Measurements from ENCODE around the gene TCTN3.

TCTN3 gene

DNA sequence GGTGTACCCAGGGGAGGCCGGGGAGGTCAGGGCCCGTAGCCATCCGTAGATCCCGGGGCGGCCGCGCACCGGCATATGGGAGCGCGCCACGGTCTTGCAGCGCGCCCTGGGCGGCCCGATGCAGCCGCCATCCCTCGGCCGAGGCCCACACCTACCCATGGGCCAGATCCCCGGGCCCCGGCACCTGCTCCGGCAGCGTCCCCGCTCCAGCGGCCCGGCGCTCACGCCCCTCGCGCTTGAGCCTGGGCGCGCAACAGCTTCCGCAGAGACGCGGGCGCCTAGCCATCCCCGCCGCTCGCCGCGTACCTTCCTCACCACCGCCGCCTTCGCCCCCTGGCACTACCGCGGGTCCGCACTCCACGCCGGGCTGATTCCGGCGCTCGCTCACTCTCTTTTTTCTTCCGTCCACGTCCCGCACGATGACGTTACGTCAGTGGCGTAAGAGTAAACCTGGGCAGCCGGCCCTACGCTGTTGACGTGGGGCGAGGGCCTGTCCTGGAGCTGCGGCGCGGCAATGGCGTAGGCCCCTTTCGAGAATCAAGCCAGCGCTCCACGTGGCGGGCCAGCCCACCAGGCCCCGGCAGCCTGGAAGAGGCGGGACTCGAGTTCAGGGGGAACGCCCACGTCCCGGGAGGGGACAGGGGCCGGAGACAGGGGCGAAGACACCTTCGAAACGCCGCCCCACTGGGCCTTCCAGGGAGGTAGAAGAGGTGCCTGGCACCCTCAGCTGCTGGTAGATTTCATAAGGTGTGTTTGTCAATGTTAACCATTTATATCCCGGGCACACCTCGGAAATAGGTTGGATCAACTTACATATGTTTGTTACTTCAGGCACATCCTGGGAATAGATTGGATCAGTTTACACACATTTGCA lies 37.2 kb downstream of the TCTN3 start, which contains the start of gene ALDH18A1 (continued):
- TF ChIP-seq ZNF585B (tag by site-specific recombination; IDR thresholded peaks at IDR 0.05) = no peak
- no peak for TF ChIP-seq ZNF112 (tag by site-specific recombination; IDR thresholded peaks at IDR 0.05)
- TF ChIP-seq MEIS1 (CRISPR knock-in tag; IDR thresholded peaks at IDR 0.05; ENCODE audit: borderline replicate concordance) = no peak
- TF ChIP-seq ZNF830 (tag by site-specific recombination; IDR thresholded peaks at IDR 0.05; ENCODE audit: low read depth) = no peak
- TF ChIP-seq ZNF133 (tag by site-specific recombination; IDR thresholded peaks at IDR 0.05) = no peak
- TF ChIP-seq, protein P1, sequence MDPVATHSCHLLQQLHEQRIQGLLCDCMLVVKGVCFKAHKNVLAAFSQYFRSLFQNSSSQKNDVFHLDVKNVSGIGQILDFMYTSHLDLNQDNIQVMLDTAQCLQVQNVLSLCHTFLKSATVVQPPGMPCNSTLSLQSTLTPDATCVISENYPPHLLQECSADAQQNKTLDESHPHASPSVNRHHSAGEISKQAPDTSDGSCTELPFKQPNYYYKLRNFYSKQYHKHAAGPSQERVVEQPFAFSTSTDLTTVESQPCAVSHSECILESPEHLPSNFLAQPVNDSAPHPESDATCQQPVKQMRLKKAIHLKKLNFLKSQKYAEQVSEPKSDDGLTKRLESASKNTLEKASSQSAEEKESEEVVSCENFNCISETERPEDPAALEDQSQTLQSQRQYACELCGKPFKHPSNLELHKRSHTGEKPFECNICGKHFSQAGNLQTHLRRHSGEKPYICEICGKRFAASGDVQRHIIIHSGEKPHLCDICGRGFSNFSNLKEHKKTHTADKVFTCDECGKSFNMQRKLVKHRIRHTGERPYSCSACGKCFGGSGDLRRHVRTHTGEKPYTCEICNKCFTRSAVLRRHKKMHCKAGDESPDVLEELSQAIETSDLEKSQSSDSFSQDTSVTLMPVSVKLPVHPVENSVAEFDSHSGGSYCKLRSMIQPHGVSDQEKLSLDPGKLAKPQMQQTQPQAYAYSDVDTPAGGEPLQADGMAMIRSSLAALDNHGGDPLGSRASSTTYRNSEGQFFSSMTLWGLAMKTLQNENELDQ (tag by site-specific recombination; IDR thresholded peaks at IDR 0.05; ENCODE audit: low read depth) = no peak
- TF ChIP-seq, protein P2, sequence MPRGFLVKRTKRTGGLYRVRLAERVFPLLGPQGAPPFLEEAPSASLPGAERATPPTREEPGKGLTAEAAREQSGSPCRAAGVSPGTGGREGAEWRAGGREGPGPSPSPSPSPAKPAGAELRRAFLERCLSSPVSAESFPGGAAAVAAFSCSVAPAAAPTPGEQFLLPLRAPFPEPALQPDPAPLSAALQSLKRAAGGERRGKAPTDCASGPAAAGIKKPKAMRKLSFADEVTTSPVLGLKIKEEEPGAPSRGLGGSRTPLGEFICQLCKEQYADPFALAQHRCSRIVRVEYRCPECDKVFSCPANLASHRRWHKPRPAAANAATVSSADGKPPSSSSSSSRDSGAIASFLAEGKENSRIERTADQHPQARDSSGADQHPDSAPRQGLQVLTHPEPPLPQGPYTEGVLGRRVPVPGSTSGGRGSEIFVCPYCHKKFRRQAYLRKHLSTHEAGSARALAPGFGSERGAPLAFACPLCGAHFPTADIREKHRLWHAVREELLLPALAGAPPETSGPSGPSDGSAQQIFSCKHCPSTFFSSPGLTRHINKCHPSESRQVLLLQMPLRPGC (tag by site-specific recombination; IDR thresholded peaks at IDR 0.05) = no peak
- TF ChIP-seq SETDB1 (IDR thresholded peaks at IDR 0.05; ENCODE audit: insufficient read length, low read length) = no peak
- TF ChIP-seq ZNF560 (tag by site-specific recombination; IDR thresholded peaks at IDR 0.05; ENCODE audit: borderline replicate concordance) = no peak
- no peak for TF ChIP-seq ZNF48 (tag by site-specific recombination; IDR thresholded peaks at IDR 0.05)
- TF ChIP-seq ZNF19 (tag by site-specific recombination; IDR thresholded peaks at IDR 0.05; ENCODE audit: low read depth) = peak; percentile 92
- no peak for TF ChIP-seq ZFP41 (tag by site-specific recombination; IDR thresholded peaks at IDR 0.05; ENCODE audit: borderline replicate concordance)
- no peak for TF ChIP-seq ZNF114 (tag by site-specific recombination; IDR thresholded peaks at IDR 0.05)
- TF ChIP-seq, protein P3, sequence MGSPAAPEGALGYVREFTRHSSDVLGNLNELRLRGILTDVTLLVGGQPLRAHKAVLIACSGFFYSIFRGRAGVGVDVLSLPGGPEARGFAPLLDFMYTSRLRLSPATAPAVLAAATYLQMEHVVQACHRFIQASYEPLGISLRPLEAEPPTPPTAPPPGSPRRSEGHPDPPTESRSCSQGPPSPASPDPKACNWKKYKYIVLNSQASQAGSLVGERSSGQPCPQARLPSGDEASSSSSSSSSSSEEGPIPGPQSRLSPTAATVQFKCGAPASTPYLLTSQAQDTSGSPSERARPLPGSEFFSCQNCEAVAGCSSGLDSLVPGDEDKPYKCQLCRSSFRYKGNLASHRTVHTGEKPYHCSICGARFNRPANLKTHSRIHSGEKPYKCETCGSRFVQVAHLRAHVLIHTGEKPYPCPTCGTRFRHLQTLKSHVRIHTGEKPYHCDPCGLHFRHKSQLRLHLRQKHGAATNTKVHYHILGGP (tag by site-specific recombination; IDR thresholded peaks at IDR 0.05) = no peak
- no peak for TF ChIP-seq ZNF311 (tag by site-specific recombination; IDR thresholded peaks at IDR 0.05; ENCODE audit: borderline replicate concordance)
- TF ChIP-seq, protein P4, sequence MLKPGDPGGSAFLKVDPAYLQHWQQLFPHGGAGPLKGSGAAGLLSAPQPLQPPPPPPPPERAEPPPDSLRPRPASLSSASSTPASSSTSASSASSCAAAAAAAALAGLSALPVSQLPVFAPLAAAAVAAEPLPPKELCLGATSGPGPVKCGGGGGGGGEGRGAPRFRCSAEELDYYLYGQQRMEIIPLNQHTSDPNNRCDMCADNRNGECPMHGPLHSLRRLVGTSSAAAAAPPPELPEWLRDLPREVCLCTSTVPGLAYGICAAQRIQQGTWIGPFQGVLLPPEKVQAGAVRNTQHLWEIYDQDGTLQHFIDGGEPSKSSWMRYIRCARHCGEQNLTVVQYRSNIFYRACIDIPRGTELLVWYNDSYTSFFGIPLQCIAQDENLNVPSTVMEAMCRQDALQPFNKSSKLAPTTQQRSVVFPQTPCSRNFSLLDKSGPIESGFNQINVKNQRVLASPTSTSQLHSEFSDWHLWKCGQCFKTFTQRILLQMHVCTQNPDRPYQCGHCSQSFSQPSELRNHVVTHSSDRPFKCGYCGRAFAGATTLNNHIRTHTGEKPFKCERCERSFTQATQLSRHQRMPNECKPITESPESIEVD (tag by site-specific recombination; IDR thresholded peaks at IDR 0.05) = no peak
- peak; percentile 67; the same call in 1 of the 2 replicates for TF ChIP-seq EGR2 (tag by site-specific recombination; IDR thresholded peaks at IDR 0.05; ENCODE audit: low read depth)
- peak; percentile 92 for TF ChIP-seq ZNF629 (tag by site-specific recombination; IDR thresholded peaks at IDR 0.05)
- no peak for TF ChIP-seq ZNF548 (tag by site-specific recombination; IDR thresholded peaks at IDR 0.05)
- TF ChIP-seq ZNF624 (tag by site-specific recombination; IDR thresholded peaks at IDR 0.05) = no peak
- TF ChIP-seq ZNF776 (tag by site-specific recombination; IDR thresholded peaks at IDR 0.05; ENCODE audit: borderline replicate concordance) = no peak
- no peak for TF ChIP-seq ZNF239 (tag by site-specific recombination; IDR thresholded peaks at IDR 0.05)
- TF ChIP-seq, protein P5, sequence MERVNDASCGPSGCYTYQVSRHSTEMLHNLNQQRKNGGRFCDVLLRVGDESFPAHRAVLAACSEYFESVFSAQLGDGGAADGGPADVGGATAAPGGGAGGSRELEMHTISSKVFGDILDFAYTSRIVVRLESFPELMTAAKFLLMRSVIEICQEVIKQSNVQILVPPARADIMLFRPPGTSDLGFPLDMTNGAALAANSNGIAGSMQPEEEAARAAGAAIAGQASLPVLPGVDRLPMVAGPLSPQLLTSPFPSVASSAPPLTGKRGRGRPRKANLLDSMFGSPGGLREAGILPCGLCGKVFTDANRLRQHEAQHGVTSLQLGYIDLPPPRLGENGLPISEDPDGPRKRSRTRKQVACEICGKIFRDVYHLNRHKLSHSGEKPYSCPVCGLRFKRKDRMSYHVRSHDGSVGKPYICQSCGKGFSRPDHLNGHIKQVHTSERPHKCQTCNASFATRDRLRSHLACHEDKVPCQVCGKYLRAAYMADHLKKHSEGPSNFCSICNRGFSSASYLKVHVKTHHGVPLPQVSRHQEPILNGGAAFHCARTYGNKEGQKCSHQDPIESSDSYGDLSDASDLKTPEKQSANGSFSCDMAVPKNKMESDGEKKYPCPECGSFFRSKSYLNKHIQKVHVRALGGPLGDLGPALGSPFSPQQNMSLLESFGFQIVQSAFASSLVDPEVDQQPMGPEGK (tag by site-specific recombination; IDR thresholded peaks at IDR 0.05) = peak; percentile 61
- TF ChIP-seq ZNF843 (tag by site-specific recombination; IDR thresholded peaks at IDR 0.05) = no peak
- TF ChIP-seq, protein P6, sequence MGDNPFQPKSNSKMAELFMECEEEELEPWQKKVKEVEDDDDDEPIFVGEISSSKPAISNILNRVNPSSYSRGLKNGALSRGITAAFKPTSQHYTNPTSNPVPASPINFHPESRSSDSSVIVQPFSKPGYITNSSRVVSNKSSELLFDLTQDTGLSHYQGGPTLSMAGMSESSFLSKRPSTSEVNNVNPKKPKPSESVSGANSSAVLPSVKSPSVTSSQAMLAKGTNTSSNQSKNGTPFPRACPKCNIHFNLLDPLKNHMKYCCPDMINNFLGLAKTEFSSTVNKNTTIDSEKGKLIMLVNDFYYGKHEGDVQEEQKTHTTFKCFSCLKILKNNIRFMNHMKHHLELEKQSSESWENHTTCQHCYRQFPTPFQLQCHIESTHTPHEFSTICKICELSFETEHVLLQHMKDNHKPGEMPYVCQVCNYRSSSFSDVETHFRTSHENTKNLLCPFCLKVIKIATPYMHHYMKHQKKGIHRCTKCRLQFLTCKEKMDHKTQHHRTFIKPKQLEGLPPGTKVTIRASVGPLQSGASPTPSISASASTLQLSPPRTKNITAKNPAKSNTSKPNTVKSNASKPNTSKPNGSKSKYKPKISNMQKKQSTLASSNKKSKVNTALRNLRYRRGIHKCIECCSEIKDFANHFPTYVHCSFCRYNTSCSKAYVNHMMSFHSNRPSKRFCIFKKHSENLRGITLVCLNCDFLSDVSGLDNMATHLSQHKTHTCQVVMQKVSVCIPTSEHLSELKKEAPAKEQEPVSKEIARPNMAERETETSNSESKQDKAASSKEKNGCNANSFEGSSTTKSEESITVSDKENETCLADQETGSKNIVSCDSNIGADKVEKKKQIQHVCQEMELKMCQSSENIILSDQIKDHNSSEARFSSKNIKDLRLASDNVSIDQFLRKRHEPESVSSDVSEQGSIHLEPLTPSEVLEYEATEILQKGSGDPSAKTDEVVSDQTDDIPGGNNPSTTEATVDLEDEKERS (tag by site-specific recombination; IDR thresholded peaks at IDR 0.05) = no peak

All from HEK293 (cell line).